GM19438 (cell line): Measurements from ENCODE around the gene CNTN5.

Experiments used
- ATAC-seq: cut with Tn5 transposase; IDR thresholded peaks from one replicate; pipeline ENCODE4 v1.9.1; 2021; ENCODE audit warnings: low read depth; ENCODE audit not compliant: unreplicated experiment

Gene CNTN5

DNA sequence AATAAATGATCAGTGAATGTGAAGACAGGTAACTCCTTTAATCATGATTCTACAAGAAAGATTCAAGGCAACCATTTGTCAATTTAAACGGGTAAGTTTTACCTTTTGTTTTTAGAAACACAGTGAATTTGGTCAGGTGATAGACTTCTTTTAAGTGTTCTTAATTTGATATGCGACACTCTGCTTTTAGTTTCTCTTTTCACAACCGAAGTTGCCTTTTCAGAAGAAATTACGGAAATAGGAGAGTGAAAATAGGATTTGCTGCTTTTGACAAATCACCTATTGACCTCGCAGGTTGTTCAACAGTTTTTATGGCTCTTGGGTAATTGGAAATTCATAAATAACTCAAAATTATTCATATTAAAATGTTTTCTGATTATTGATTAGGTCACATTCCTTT lies 142.1 kb downstream of the CNTN5 start:
- ATAC-seq: no peak

DNA sequence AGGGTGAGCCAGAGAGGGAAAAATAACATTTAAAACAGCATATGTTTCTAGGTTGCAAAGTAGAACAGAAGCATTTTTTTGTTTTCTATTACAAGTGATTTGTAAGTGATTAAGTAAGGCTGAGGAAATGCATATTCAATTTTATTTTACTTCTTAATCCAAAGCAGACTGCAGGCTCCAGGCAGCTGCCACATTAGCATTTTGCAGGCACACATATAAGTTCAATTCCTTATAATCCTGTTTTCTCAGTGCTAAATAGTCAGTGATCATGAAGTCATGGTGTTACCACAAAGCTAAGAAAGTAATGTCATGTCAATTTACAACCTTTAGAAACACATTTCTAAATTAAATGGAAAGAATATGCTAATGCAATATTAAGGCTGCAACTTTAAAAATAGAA lies 149.8 kb downstream of the CNTN5 start:
- no peak for ATAC-seq

DNA sequence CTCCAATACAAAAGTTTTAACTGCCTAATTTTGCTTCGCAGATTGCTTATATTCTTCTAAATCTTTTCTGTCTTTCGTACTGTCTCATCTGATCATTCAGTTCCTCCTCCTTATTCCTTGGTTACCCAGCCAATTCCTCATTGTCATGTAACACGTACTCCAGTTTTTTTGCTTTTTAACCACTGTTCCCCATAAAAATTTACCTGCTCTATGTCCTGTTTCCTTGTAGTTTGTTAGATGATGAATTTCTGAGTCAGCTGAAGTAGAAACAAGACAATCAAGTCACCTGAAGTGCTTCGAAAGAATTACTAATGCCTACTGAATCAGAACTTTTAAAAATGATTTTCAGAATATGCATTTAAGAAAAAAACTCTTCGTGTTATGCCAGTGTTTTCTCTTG lies 150.6 kb downstream of the CNTN5 start:
- no peak for ATAC-seq

GRCh38 chr11:99176430-99176829 lies 155.7 kb downstream of the CNTN5 start:
- no peak for ATAC-seq

- ATAC-seq: no peak
Measured at GRCh38 chr11:99177446-99177845, 156.7 kb downstream of the CNTN5 start.

- ATAC-seq: no peak
Measured at GRCh38 chr11:99184146-99184545, 163.4 kb downstream of the CNTN5 start.

GRCh38 chr11:99188221-99188620 lies 167.5 kb downstream of the CNTN5 start:
- no peak for ATAC-seq

GRCh38 chr11:99192716-99193115 lies 172.0 kb downstream of the CNTN5 start:
- ATAC-seq: no peak

- ATAC-seq: no peak
Measured at GRCh38 chr11:99197477-99197876, 176.7 kb downstream of the CNTN5 start.

- ATAC-seq: no peak
Measured at GRCh38 chr11:99198215-99198614, 177.5 kb downstream of the CNTN5 start.

DNA sequence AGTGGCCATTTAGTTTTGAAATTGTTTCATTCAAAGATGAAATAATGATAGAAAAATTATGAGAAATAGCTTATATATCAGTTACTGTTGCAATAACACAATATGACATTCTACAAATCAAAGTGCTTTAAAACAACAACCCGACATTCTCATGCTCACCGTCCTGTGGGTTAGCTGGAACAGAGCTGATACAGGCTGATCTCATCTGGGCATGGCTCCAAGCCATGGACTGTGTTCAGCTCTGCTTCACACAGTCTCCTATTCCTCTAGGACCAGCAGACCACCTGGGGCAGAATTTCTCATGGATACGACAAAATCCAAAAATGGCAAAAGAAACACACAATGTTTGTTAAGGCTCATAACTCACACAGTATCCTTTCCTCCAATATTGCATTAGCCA lies 178.6 kb downstream of the CNTN5 start:
- no peak for ATAC-seq

GRCh38 chr11:99200720-99201119 lies 180.0 kb downstream of the CNTN5 start:
- no peak for ATAC-seq

DNA sequence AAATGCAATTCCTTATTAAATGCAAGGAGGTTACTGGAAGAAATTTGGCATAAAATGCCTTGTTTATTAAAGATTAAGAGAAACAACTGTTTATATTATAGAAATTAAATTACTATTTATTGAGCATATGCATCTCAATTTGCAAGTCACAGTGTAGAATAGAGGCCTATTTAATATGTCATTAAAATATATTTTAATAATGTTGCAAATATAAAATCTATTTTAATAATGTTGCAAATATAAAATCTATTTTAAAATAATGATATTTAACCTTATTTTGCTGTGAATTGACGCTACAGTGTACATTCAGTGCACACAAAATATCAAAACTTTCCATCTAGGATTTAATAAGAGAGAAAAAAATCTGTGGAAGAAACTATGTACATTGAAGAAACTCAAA lies 188.1 kb downstream of the CNTN5 start:
- ATAC-seq: no peak

DNA sequence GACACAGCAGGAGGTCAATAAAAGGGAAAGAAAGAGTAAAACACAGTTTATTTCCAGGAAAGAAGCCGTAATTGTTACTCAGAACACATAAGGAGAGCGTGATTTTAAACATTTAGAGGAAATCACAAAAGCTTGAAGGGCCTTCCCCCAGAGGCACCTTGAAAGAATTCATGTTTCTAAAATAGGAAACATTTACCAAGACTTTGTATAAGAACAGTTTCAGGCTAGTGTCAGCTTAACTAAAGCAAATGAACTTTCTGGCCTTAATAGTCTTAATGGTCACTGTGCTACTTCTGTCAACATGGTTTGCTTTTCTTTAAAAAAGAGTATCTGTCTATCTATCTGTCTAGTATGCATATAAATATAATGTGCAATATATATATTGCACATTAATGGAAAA lies 208.8 kb downstream of the CNTN5 start:
- ATAC-seq: no peak

DNA sequence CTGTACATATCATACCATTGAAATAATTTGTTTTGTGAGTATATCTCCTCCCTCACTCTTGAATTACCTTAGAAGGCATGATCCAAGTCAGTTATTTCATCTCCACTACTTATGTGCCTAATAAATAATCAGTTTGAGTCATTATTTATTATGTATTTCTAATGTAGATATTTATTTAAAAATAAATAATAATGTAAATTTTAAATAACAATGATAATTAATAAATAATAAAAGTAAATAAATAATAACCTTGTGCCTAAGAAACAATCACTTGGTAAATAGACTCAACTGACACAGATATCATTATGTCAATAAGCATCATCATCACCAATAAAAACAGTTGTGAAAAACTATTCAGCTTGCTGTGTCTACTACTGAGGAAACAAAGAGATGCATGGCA lies 213.8 kb downstream of the CNTN5 start:
- no peak for ATAC-seq

DNA sequence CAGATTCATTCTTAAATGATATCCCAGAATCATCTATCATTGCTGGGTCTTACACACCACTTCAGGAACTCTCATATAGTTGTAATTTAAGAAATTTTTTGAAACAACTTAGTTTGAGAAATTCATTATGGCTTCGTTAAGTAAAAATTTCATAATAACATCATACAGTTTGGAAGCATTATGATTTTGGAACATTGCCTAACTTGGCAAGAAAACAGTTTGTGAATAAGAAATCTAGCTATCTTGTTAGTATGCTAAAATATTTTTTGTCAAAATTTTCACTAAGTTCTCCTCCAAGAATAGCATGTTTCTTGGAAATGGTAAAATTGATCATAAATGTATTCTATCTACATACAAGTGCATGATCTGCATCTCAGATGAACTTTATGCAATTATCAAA lies 217.7 kb downstream of the CNTN5 start:
- ATAC-seq: no peak

DNA sequence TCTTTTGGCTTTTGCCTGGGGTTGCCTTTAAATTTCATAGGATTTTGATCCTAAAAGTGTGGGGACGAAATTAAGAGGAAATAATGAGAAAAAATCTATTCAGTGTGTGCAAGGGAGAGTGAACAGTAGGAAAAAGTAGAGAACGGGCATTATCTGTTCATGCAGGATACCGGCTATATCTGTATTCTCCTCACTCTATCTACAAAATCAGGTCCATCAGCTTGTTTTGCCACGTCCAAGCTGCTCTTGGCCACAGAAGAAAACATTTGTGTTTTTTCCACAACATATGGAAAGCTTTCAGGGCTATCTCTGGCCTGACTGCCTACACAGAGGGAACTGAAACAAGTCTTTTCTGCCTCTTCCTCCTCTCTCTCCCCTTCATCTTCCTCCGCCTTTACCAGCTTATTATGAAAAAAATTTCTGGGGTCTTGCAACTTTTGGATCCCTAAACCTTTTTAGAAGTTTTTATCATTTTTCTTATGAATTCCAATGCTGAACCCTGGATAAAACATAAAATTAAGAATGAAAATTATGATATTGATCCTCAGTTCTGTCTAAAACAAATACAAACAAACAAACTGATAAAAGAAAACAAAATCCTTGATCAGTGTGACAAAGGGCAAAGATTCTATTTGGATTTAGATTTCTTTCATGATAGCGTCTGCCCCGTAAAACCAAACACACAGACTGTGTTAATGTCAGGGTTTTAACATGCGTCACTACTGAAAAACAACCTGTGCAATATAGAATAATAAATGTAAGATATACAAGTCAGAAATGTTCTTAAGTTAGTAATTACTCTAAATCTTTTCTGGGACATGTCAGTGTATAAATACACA lies 219.7 kb downstream of the CNTN5 start:
- ATAC-seq: no peak

- no peak for ATAC-seq
Measured at GRCh38 chr11:99241066-99241465, 220.3 kb downstream of the CNTN5 start.

DNA sequence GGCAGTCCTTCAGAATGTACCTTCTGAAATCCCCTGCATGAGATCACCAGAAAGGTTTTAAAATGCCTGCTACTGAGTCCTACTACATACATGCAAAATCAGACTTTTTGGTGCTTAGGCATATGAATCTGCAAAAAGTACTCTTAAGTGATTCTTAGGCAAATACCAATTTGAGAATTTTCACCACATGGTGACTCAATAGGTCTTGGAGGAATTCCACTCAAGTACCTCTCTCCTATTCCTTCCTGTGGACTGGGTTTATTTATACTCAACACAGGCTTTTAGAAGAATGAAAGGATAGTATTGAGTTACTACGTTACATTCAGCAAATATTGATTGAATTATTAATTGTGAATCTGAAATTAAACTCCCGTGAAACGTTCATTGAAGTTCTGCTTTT lies 223.9 kb downstream of the CNTN5 start:
- ATAC-seq: no peak

DNA sequence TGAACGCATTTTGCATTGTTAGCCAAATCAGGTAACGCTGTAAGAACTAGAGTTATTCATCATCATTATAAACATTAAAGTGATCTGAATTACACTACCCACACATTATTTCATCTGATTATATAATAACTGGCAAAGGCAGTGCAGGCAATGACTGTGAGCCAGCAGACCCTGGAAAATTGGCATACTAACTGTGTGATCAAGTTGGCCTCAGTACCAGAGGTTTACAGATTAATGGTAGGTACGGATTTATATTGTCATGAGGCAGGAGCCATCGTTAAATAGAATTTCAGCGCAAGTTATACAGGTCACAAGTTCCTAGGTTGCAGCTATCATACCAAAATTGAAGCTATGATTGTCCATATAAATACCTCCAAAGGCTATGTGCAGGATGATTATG lies 225.4 kb downstream of the CNTN5 start:
- no peak for ATAC-seq

DNA sequence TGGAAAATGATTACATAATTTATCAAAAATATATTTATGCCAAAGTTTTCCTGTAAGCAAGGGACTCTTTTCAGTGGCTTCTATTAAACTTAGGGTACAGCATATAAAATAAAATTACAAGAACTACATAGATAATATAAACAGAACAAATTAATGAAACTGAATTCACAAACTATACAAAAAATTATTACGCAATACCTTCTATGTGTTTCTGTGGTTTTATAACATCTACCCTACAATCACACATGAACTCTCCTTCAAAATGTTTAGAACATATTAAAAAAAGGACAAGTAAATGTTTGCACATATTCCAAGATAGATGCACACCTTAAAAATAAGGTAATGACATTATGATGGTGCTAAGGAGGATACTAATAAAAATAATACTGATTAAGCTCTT lies 235.9 kb downstream of the CNTN5 start:
- no peak for ATAC-seq

GRCh38 chr11:99257131-99257530 lies 236.4 kb downstream of the CNTN5 start:
- ATAC-seq: no peak

GRCh38 chr11:99260696-99261095 lies 239.9 kb downstream of the CNTN5 start:
- ATAC-seq: no peak
